ENCODE data around the gene PCK2. TPM values are rescaled to one million over a fixed set of nuclear protein-coding genes. Genes with fewer than 3 reads are reported as not detected.
A peak's percentile ranks its signal among the peaks of the same experiment; 100 is the strongest.

PCK2 gene
- total and polyA plus RNA-seq, 2 of the 13 experiments (the other 11 are each of a cell fraction or from before 2014, with no cell fraction given): 129 to 272 TPM

GRCh38 chr14:24057867-24058259 is 36.2 kb upstream of the PCK2 start (continued):
- TF ChIP-seq EEA1 (CRISPR knock-in tag; IDR thresholded peaks at IDR 0.05; ENCODE audit: borderline replicate concordance): peak; percentile 11; the same call in 1 of the 2 replicates
- TF ChIP-seq, protein P1, sequence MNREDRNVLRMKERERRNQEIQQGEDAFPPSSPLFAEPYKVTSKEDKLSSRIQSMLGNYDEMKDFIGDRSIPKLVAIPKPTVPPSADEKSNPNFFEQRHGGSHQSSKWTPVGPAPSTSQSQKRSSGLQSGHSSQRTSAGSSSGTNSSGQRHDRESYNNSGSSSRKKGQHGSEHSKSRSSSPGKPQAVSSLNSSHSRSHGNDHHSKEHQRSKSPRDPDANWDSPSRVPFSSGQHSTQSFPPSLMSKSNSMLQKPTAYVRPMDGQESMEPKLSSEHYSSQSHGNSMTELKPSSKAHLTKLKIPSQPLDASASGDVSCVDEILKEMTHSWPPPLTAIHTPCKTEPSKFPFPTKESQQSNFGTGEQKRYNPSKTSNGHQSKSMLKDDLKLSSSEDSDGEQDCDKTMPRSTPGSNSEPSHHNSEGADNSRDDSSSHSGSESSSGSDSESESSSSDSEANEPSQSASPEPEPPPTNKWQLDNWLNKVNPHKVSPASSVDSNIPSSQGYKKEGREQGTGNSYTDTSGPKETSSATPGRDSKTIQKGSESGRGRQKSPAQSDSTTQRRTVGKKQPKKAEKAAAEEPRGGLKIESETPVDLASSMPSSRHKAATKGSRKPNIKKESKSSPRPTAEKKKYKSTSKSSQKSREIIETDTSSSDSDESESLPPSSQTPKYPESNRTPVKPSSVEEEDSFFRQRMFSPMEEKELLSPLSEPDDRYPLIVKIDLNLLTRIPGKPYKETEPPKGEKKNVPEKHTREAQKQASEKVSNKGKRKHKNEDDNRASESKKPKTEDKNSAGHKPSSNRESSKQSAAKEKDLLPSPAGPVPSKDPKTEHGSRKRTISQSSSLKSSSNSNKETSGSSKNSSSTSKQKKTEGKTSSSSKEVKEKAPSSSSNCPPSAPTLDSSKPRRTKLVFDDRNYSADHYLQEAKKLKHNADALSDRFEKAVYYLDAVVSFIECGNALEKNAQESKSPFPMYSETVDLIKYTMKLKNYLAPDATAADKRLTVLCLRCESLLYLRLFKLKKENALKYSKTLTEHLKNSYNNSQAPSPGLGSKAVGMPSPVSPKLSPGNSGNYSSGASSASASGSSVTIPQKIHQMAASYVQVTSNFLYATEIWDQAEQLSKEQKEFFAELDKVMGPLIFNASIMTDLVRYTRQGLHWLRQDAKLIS (CRISPR knock-in tag; IDR thresholded peaks at IDR 0.05): no peak
- TF ChIP-seq, protein P2, sequence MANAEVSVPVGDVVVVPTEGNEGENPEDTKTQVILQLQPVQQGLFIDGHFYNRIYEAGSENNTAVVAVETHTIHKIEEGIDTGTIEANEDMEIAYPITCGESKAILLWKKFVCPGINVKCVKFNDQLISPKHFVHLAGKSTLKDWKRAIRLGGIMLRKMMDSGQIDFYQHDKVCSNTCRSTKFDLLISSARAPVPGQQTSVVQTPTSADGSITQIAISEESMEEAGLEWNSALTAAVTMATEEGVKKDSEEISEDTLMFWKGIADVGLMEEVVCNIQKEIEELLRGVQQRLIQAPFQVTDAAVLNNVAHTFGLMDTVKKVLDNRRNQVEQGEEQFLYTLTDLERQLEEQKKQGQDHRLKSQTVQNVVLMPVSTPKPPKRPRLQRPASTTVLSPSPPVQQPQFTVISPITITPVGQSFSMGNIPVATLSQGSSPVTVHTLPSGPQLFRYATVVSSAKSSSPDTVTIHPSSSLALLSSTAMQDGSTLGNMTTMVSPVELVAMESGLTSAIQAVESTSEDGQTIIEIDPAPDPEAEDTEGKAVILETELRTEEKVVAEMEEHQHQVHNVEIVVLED (CRISPR knock-in tag; IDR thresholded peaks at IDR 0.05; ENCODE audit: borderline replicate concordance): no peak
- TF ChIP-seq PCBP1 (IDR thresholded peaks at IDR 0.05; ENCODE audit: borderline replicate concordance, low read depth, low read length): 0 out of 2 replicates have a peak, but pooled peaks have one; percentile 43
- TF ChIP-seq, protein P3, sequence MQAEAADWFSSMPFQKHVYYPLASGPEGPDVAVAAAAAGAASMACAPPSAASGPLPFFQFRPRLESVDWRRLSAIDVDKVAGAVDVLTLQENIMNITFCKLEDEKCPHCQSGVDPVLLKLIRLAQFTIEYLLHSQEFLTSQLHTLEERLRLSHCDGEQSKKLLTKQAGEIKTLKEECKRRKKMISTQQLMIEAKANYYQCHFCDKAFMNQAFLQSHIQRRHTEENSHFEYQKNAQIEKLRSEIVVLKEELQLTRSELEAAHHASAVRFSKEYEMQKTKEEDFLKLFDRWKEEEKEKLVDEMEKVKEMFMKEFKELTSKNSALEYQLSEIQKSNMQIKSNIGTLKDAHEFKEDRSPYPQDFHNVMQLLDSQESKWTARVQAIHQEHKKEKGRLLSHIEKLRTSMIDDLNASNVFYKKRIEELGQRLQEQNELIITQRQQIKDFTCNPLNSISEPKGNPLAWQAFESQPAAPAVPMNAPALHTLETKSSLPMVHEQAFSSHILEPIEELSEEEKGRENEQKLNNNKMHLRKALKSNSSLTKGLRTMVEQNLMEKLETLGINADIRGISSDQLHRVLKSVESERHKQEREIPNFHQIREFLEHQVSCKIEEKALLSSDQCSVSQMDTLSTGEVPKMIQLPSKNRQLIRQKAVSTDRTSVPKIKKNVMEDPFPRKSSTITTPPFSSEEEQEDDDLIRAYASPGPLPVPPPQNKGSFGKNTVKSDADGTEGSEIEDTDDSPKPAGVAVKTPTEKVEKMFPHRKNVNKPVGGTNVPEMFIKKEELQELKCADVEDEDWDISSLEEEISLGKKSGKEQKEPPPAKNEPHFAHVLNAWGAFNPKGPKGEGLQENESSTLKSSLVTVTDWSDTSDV (CRISPR knock-in tag; IDR thresholded peaks at IDR 0.05): peak; percentile 53; the same call in 1 of the 2 replicates
- TF ChIP-seq HNRNPLL (IDR thresholded peaks at IDR 0.05; ENCODE audit: low read depth, low read length, poor library complexity, severe bottlenecking): peak; percentile 39
- peak; percentile 21; the same call in 1 of the 2 replicates for TF ChIP-seq HIVEP1 (CRISPR knock-in tag; IDR thresholded peaks at IDR 0.05)
- peak; percentile 39; the same call in 1 of the 2 replicates for TF ChIP-seq ZNF678 (CRISPR knock-in tag; IDR thresholded peaks at IDR 0.05)
- 0 out of 4 replicates have a peak, but pooled peaks of 1 of the 2 experiments have one; percentile 3 for TF ChIP-seq NR2F1 (CRISPR knock-in tag; IDR thresholded peaks at IDR 0.05)
- 0 out of 2 replicates have a peak, but pooled peaks have one; percentile 51 for TF ChIP-seq ZNF414 (CRISPR knock-in tag; IDR thresholded peaks at IDR 0.05)
- peak; percentile 39; the same call in 1 of the 2 replicates for TF ChIP-seq ZNF225 (CRISPR knock-in tag; IDR thresholded peaks at IDR 0.05)
- no peak for TF ChIP-seq FUBP1 (CRISPR knock-in tag; IDR thresholded peaks at IDR 0.05; ENCODE audit: borderline replicate concordance)
- 0 out of 2 replicates have a peak, but pooled peaks have one; percentile 68 for TF ChIP-seq ZNF891 (CRISPR knock-in tag; IDR thresholded peaks at IDR 0.05)
- TF ChIP-seq ZNF10 (CRISPR knock-in tag; IDR thresholded peaks at IDR 0.05; ENCODE audit: borderline replicate concordance, low read depth): 0 out of 2 replicates have a peak, but pooled peaks have one; percentile 13
